ENCODE results near the gene HOXA7.

The HOXA7 gene

GRCh38 chr7:27156508-27156898 is at the start of gene HOXA7:
HOXA7 (minus strand) TSS chr7:27156675; CDS start chr7:27156545, 130 bp downstream.
- DNase-seq (ENCODE audit: low read depth in 3 of 3) = no peak

- no peak for DNase-seq (ENCODE audit: low read depth in 3 of 3)
These were observed 49.1 kb upstream of the HOXA7 start for GRCh38 chr7:27205325-27206280.

- no peak for DNase-seq (ENCODE audit: low read depth in 3 of 3)
These were observed 48.4 kb upstream of the HOXA7 start for GRCh38 chr7:27204851-27205322.

GRCh38 chr7:27203964-27204594 is 47.6 kb upstream of the HOXA7 start:
- DNase-seq (ENCODE audit: low read depth in 3 of 3) = no peak

- DNase-seq (ENCODE audit: low read depth in 3 of 3) = no peak
These were observed 47.0 kb upstream of the HOXA7 start for GRCh38 chr7:27203365-27203953.

GRCh38 chr7:27202862-27203134 is 46.3 kb upstream of the HOXA7 start:
- no peak for DNase-seq (ENCODE audit: low read depth in 3 of 3)

GRCh38 chr7:27202018-27202861 is 45.8 kb upstream of the HOXA7 start:
- DNase-seq (ENCODE audit: low read depth in 3 of 3) = no peak

GRCh38 chr7:27201580-27202017 is 45.1 kb upstream of the HOXA7 start:
- no peak for DNase-seq (ENCODE audit: low read depth in 3 of 3)

- DNase-seq (ENCODE audit: low read depth in 3 of 3) = no peak
These were observed 44.5 kb upstream of the HOXA7 start for GRCh38 chr7:27200761-27201579.

- DNase-seq (ENCODE audit: low read depth in 3 of 3) = no peak
These were observed 43.6 kb upstream of the HOXA7 start, which contains the start of gene HOXA13 for GRCh38 chr7:27199849-27200760. HOXA13 (minus strand) TSS chr7:27200091; CDS start chr7:27200077, 14 bp downstream.

GRCh38 chr7:27198871-27199801 is 42.7 kb upstream of the HOXA7 start:
- no peak for DNase-seq (ENCODE audit: low read depth in 3 of 3)

- DNase-seq (ENCODE audit: low read depth in 3 of 3) = no peak
These were observed 41.8 kb upstream of the HOXA7 start for GRCh38 chr7:27198138-27198841.

GRCh38 chr7:27197137-27198042 is 40.9 kb upstream of the HOXA7 start:
- DNase-seq (ENCODE audit: low read depth in 3 of 3) = no peak

GRCh38 chr7:27196287-27196767 is 39.9 kb upstream of the HOXA7 start:
- peak; percentile 60 to 83 (median 78) for DNase-seq (ENCODE audit: low read depth in 3 of 3)

GRCh38 chr7:27194686-27195379 is 38.4 kb upstream of the HOXA7 start:
- no peak for DNase-seq (ENCODE audit: low read depth in 3 of 3)

GRCh38 chr7:27194002-27194352 is 37.5 kb upstream of the HOXA7 start:
- DNase-seq (ENCODE audit: low read depth in 3 of 3) = no peak
